Astrocyte (in vitro differentiated cells and primary cell): Measurements from ENCODE around the gene SLC16A6. TPM values are rescaled to one million over a fixed set of nuclear protein-coding genes. Genes with fewer than 3 reads are reported as not detected.

Experiments
- DNase-seq: peaks from one replicate; pipeline ENCODE4 v3.0.0-alpha.2; 2010; ENCODE audit warnings: low read depth
- FAIRE-seq: peaks from 2 replicates; lab custom pipeline; 2011; peaks lifted over from hg19 to GRCh38; lab: Jason Lieb, UNC
- H2AFZ ChIP-seq: 2 replicates; pipeline ENCODE4 v1.6.0; 2012; ENCODE audit warnings: low read depth, low read length, inconsistent platforms
- H3K27ac ChIP-seq: 2 replicates; pipeline ENCODE4 v1.5.1; 2011; ENCODE audit warnings: low read depth, low read length, inconsistent platforms
- H3K27me3 ChIP-seq: 2 replicates; pipeline ENCODE4 v1.6.0; 2011; ENCODE audit warnings: low read length, inconsistent platforms; ENCODE audit not compliant: insufficient read depth
- H3K36me3 ChIP-seq: 2 replicates; pipeline ENCODE4 v1.5.1; 2011; ENCODE audit warnings: low read length, inconsistent platforms; ENCODE audit not compliant: insufficient read depth
- H3K4me1 ChIP-seq: 2 replicates; pipeline ENCODE4 v1.5.1; 2011; ENCODE audit warnings: low read length, inconsistent platforms; ENCODE audit not compliant: insufficient read depth
- H3K4me2 ChIP-seq: 2 replicates; pipeline ENCODE4 v1.6.0; 2012; ENCODE audit warnings: low read length, inconsistent platforms
- H3K4me3 ChIP-seq: 2 replicates; pipeline ENCODE4 v1.5.1; 2011; ENCODE audit warnings: low read depth, mild to moderate bottlenecking, low read length, inconsistent platforms; ENCODE audit not compliant: insufficient read depth
- H3K79me2 ChIP-seq: 2 replicates; pipeline ENCODE4 v1.6.0; 2012; ENCODE audit warnings: mild to moderate bottlenecking, low read length, inconsistent platforms; ENCODE audit not compliant: insufficient read depth
- H3K9ac ChIP-seq: 2 replicates; pipeline ENCODE4 v1.6.0; 2012; ENCODE audit warnings: mild to moderate bottlenecking, low read length, inconsistent platforms
- H3K9me3 ChIP-seq: 2 replicates; pipeline ENCODE4 v1.5.1; 2012; ENCODE audit warnings: low read depth, mild to moderate bottlenecking, low read length, inconsistent platforms; ENCODE audit not compliant: insufficient read depth
- H4K20me1 ChIP-seq: 2 replicates; pipeline ENCODE4 v1.6.0; 2012; ENCODE audit warnings: low read length, inconsistent platforms; ENCODE audit not compliant: insufficient read depth
- H3K27ac Mint-ChIP-seq: one replicate; pipeline ENCODE4 v1.8.0; 2021; ENCODE audit warnings: mild to moderate bottlenecking, mixed read lengths; ENCODE audit not compliant: unreplicated experiment
- H3K27me3 Mint-ChIP-seq: one replicate; pipeline ENCODE4 v1.8.0; 2021; ENCODE audit warnings: low read depth, mixed read lengths; ENCODE audit not compliant: unreplicated experiment
- H3K36me3 Mint-ChIP-seq: one replicate; pipeline ENCODE4 v1.8.0; 2021; ENCODE audit warnings: low read depth, mixed read lengths; ENCODE audit not compliant: unreplicated experiment
- H3K4me1 Mint-ChIP-seq: one replicate; pipeline ENCODE4 v1.8.0; 2021; ENCODE audit warnings: low read depth, mixed read lengths; ENCODE audit not compliant: unreplicated experiment
- H3K4me3 Mint-ChIP-seq: one replicate; pipeline ENCODE4 v1.8.0; 2021; ENCODE audit warnings: mild to moderate bottlenecking, moderate library complexity, mixed read lengths; ENCODE audit not compliant: unreplicated experiment
- H3K9me3 Mint-ChIP-seq: one replicate; pipeline ENCODE4 v1.8.0; 2021; ENCODE audit warnings: mild to moderate bottlenecking, mixed read lengths; ENCODE audit not compliant: unreplicated experiment
- EZH2 ChIP-seq: IDR thresholded peaks from 2 replicates; pipeline ENCODE4 v1.6.1; 2012; ENCODE audit warnings: mild to moderate bottlenecking, low read length, inconsistent platforms; ENCODE audit not compliant: insufficient read depth
- total RNA-seq: library from RNA; stranded (reverse); gene quantifications from 2 replicates; pipeline ENCODE4 v1.2.1, GENCODE V29; 2021
- TF ChIP-seq, protein P1 (sequence below): IDR thresholded peaks from 2 replicates; pipeline ENCODE4 v1.5.1; 2011; ENCODE audit warnings: low read depth, mild to moderate bottlenecking, inconsistent platforms, low read length, moderate library complexity; ENCODE audit not compliant: insufficient read depth

SLC16A6 gene
- total RNA-seq, 1 donor from 2014 or later = 0.34 TPM

DNA sequence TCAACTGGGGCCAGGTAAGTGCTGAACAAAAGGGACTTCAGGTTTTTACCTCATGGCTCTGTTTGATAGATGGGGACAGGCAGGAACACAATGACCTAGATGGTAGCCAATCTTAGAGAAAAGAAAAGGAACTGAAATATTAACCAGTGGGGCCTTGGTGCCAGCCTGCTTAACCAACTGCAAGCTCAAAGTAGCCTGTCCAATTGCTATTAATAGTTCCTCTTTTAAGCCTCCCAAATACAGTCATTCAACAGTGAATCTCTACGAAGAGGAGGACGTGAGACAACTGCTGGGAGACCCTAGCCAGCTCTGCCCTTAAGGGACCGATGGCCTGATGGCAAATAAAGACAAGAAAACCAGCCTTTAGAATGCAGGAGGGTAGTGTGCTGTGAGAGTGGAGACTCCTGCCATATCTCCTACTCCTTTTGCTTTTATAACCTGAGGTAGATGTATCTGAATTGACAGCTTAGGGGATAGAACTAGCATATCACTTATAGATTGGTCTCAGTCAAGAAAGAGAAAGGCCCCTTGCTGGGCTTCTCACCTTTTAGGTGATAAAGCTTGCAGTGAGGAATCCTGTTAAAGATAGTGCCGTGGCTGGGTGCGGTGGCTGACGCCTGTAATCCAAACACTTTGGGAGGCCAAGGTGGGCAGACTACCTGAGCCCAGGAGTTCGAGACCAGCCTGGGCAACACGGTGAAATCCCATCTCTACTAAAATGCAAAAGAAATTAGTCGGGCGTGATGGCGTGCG, 28.7 kb upstream of the SLC16A6 start:
- no peaks in the 10 kb centered on the region for H3K9me3 ChIP-seq
- no peak overlapping the region for H3K4me3 Mint-ChIP-seq
- H3K4me1 Mint-ChIP-seq = peaks cover 8% of the 10 kb centered on the region
- H3K36me3 Mint-ChIP-seq = no peaks in the 10 kb centered on the region
- no peak overlapping the region for H3K9ac ChIP-seq
- peaks cover 3% of the 10 kb centered on the region for H3K9me3 Mint-ChIP-seq
- no peak overlapping the region for H3K27ac ChIP-seq
- no peaks in the 10 kb centered on the region for H3K79me2 ChIP-seq
- peaks cover 3% of the 10 kb centered on the region for H3K27me3 Mint-ChIP-seq
- H2AFZ ChIP-seq = no peak overlapping the region
- DNase-seq = no peak
- no peaks in the 10 kb centered on the region for H3K27me3 ChIP-seq
- no peak overlapping the region for H3K4me3 ChIP-seq
- no peak for TF ChIP-seq EZH2
- TF ChIP-seq, protein P1, sequence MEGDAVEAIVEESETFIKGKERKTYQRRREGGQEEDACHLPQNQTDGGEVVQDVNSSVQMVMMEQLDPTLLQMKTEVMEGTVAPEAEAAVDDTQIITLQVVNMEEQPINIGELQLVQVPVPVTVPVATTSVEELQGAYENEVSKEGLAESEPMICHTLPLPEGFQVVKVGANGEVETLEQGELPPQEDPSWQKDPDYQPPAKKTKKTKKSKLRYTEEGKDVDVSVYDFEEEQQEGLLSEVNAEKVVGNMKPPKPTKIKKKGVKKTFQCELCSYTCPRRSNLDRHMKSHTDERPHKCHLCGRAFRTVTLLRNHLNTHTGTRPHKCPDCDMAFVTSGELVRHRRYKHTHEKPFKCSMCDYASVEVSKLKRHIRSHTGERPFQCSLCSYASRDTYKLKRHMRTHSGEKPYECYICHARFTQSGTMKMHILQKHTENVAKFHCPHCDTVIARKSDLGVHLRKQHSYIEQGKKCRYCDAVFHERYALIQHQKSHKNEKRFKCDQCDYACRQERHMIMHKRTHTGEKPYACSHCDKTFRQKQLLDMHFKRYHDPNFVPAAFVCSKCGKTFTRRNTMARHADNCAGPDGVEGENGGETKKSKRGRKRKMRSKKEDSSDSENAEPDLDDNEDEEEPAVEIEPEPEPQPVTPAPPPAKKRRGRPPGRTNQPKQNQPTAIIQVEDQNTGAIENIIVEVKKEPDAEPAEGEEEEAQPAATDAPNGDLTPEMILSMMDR = no peak
- no peaks in the 10 kb centered on the region for H4K20me1 ChIP-seq
- H3K4me2 ChIP-seq = no peak overlapping the region
- H3K36me3 ChIP-seq = no peaks in the 10 kb centered on the region
- peaks cover 10% of the 10 kb centered on the region for H3K4me1 ChIP-seq
- H3K27ac Mint-ChIP-seq = no peak overlapping the region
- FAIRE-seq = no peak

DNA sequence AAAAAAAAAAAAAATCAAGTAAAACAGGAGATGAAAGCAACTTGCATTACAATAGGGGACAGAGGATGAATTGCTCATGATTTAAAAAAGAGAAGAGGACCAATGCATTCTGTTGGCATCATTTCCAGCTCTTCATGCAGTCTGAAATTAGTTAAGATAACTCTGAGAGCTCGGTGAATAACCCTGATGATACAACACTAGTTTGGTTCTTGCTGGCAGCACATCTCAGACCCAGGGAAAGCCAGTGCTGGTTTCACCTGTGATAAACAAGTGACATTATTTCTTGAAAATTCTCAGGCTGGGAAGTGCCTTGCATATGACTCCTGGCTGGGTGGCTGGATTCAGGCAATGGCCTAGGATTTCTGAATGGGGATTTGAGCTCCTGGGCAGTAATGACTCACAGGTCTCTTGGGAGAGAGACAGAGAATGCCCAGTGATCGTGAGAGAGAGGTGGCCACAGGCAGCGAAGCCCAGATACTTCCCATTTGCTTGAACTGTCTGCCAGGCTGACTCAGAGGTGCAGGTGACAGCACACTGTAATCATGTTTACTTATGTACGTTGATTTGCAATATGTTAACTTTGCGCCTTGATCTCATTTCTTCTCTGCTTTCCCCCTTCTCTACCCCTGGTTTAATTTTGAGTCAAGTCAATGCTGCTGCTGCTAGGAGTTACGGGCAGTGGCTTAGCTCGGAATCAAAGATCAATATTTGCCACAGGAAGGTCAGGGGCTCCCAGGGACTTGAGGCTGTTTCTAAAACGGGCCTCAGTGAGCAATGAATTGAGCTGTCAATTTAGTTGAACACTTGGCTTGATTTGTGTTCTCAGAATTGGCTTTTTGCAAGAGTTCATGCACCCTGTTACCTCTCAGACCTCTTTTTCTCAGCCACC, 27.4 kb upstream of the SLC16A6 start:
- no peak overlapping the region for H3K4me3 Mint-ChIP-seq
- H3K27ac Mint-ChIP-seq = no peak overlapping the region
- Histone ChIP-seq H3K79me2 (no peaks in the 10 kb centered on the region), H3K9ac (no peak overlapping the region), H3K36me3 (no peaks in the 10 kb centered on the region), H3K4me1 (peaks cover 10% of the 10 kb centered on the region), H4K20me1 (no peaks in the 10 kb centered on the region), H2AFZ (no peak overlapping the region), H3K9me3 (no peaks in the 10 kb centered on the region), H3K27ac (peak overlapping the region; percentile 16), H3K4me2 (peak overlapping the region; percentile 1), H3K27me3 (no peaks in the 10 kb centered on the region), H3K4me3 (no peak overlapping the region)
- TF ChIP-seq EZH2 = no peak
- TF ChIP-seq, protein P1 = no peak
- DNase-seq (peak; percentile 62), FAIRE-seq (no peak)
- peaks cover 3% of the 10 kb centered on the region for H3K27me3 Mint-ChIP-seq
- H3K4me1 Mint-ChIP-seq = peaks cover 8% of the 10 kb centered on the region
- peaks cover 3% of the 10 kb centered on the region for H3K9me3 Mint-ChIP-seq
- no peaks in the 10 kb centered on the region for H3K36me3 Mint-ChIP-seq
